ENCODE data around the gene CFAP100.

DNA sequence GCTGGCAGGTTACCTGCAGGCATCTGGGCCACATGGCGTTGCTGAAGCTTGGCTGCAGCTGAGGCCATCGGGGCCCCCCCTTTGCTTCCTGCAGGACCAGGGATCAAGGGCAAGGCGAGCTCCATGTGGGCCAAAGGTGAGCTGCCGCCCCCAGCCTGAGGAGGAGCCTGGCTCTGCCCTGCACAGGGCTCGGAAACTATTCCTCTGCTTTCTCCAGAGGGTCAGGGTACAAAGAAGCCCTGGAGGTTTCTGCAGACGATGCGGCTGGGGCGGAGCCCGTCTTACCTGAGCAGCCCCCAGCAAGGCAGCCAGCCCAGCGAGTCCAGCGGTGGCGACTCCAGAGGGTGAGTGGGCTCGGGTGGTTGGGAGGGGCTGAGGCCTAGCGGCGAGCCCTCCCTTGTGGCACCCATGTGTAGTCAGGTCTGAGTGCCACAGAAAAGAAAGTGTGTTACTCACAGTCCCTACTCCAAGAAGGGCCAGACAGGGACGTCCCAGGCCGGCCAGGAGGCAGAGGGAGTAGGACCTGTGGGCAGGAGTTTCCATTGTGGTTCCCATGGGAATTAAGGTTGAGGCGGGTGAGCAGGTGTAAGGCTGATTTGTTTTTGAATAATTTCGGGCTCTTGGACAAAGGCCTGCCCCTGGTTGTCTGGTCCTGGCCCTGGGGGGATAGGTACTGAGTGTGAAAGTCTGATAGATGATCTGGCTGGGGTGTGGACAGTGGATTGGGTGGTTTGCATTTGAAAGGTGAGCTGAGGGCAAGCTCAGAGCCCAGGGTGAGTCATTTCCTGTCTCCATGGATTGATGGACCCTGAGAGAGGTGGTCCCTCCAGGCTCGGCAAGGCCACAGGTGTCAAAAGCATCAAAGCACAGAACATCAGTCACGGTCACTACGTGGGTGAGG is 25.4 kb downstream of the CFAP100 start:
- TF ChIP-seq, protein P1, sequence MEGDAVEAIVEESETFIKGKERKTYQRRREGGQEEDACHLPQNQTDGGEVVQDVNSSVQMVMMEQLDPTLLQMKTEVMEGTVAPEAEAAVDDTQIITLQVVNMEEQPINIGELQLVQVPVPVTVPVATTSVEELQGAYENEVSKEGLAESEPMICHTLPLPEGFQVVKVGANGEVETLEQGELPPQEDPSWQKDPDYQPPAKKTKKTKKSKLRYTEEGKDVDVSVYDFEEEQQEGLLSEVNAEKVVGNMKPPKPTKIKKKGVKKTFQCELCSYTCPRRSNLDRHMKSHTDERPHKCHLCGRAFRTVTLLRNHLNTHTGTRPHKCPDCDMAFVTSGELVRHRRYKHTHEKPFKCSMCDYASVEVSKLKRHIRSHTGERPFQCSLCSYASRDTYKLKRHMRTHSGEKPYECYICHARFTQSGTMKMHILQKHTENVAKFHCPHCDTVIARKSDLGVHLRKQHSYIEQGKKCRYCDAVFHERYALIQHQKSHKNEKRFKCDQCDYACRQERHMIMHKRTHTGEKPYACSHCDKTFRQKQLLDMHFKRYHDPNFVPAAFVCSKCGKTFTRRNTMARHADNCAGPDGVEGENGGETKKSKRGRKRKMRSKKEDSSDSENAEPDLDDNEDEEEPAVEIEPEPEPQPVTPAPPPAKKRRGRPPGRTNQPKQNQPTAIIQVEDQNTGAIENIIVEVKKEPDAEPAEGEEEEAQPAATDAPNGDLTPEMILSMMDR (IDR thresholded peaks at IDR 0.05 in 2 of 3, conservative IDR thresholded peaks at IDR 0.05 in 1 of 3; ENCODE audit: borderline replicate concordance in 1 of 3, insufficient read depth in 1 of 3, low read depth in 2 of 3, low read length in 2 of 3) = no peak
- TF ChIP-seq ELF1 (IDR thresholded peaks at IDR 0.05; ENCODE audit: borderline replicate concordance, low read depth) = no peak
- TF ChIP-seq POLR2AphosphoS5 (IDR thresholded peaks at IDR 0.05; ENCODE audit: low read depth, low read length) = no peak
